Left forelimb (tissue), 1 donor: Measurements from ENCODE around the gene TBC1D22B.

Experiments
- DNase-seq: peaks from one replicate; pipeline ENCODE4 v3.0.0-alpha.2; 2018; ENCODE audit warnings: low spot score

TBC1D22B gene

GRCh38 chr6:37257634-37258404 is at the start of gene TBC1D22B, which contains the start of gene TMEM217:
Gene TBC1D22B (plus strand): TSS chr6:37257772. CDS start chr6:37257918, 146 bp downstream.
Gene TMEM217 (minus strand): TSS chr6:37258144. CDS start chr6:37219030, 39,114 bp downstream.
- DNase-seq, result peak; percentile 92

- DNase-seq, result peak; percentile 68
Observed at GRCh38 chr6:37207903-37208456, 49.6 kb upstream of the TBC1D22B start.

GRCh38 chr6:37208793-37209192 is 48.8 kb upstream of the TBC1D22B start:
- peak; percentile 11 for DNase-seq

- peak; percentile 31 for DNase-seq
Observed at GRCh38 chr6:37209461-37210205, 47.9 kb upstream of the TBC1D22B start.

- DNase-seq, result peak; percentile 69
Observed at GRCh38 chr6:37210313-37210968, 47.1 kb upstream of the TBC1D22B start.

- DNase-seq, result no peak
Observed at GRCh38 chr6:37212268-37212667, 45.3 kb upstream of the TBC1D22B start.

- DNase-seq, result no peak
Observed at GRCh38 chr6:37218061-37218460, 39.5 kb upstream of the TBC1D22B start.

GRCh38 chr6:37218511-37218910 is 39.1 kb upstream of the TBC1D22B start:
- no peak for DNase-seq

- DNase-seq, result no peak
Observed at GRCh38 chr6:37221585-37222124, 35.9 kb upstream of the TBC1D22B start.

- DNase-seq, result peak; percentile 82
Observed at GRCh38 chr6:37222125-37222967, 35.2 kb upstream of the TBC1D22B start.

GRCh38 chr6:37222992-37223391 is 34.6 kb upstream of the TBC1D22B start:
- DNase-seq, result no peak

- no peak for DNase-seq
Observed at GRCh38 chr6:37225350-37226169, 32.0 kb upstream of the TBC1D22B start.

- DNase-seq, result no peak
Observed at GRCh38 chr6:37230104-37230503, 27.5 kb upstream of the TBC1D22B start.

- no peak for DNase-seq
Observed at GRCh38 chr6:37232430-37233017, 25.0 kb upstream of the TBC1D22B start.

- DNase-seq, result no peak
Observed at GRCh38 chr6:37233541-37233940, 24.0 kb upstream of the TBC1D22B start.

GRCh38 chr6:37236921-37237320 is 20.7 kb upstream of the TBC1D22B start:
- DNase-seq, result no peak

GRCh38 chr6:37237789-37238188 is 19.8 kb upstream of the TBC1D22B start:
- no peak for DNase-seq

GRCh38 chr6:37238381-37238780 is 19.2 kb upstream of the TBC1D22B start:
- no peak for DNase-seq

GRCh38 chr6:37239526-37239925 is 18.0 kb upstream of the TBC1D22B start:
- no peak for DNase-seq
